IMR-90 (cell line): ENCODE results near the gene RPH3AL. TPM values are rescaled to one million over a fixed set of nuclear protein-coding genes. Genes with fewer than 3 reads are reported as not detected.

Source experiments
- ATAC-seq: fragments of 200-7000 bp; cut with Tn5 transposase; 2 replicates; pipeline ENCODE4 v1.9.1; 2020; ENCODE audit warnings: low read depth, mild to moderate bottlenecking, moderate library complexity
- BruUV-seq: library from RNA; stranded (reverse); fragments of 400-500 nt; replicated peaks from 2 replicates; lab custom pipeline; 2021; lab: Mats Ljungman, UMichigan
- CTCF ChIA-PET: fragments of 300-600 bp; formaldehyde crosslinking; extraction: SDS; loops from one replicate; lab custom pipeline; 2021; ENCODE audit warnings: antibody characterized with exemption; lab: Yijun Ruan, JAX
- POLR2A ChIA-PET: fragments of 300-600 bp; sonication (Branson Sonifier 250); formaldehyde crosslinking; loops from one replicate; lab custom pipeline; 2022; ENCODE audit warnings: antibody characterized with exemption; ENCODE audit not compliant: unreplicated experiment; lab: Charles Lee
- DNase-seq: peaks from one replicate; pipeline ENCODE4 v3.0.0; 2013
- H2AFZ ChIP-seq: replicated peaks from 2 replicates; pipeline ENCODE3; 2013; ENCODE audit warnings: low read length, mild to moderate bottlenecking; ENCODE audit not compliant: poor library complexity
- H2AK5ac ChIP-seq: 2 replicates; pipeline ENCODE4 v1.6.1; 2013; ENCODE audit warnings: low read depth, low read length, inconsistent platforms
- H2AK9ac ChIP-seq: replicated peaks from 2 replicates; pipeline ENCODE3; 2013; ENCODE audit warnings: mild to moderate bottlenecking, low read depth, low read length, moderate library complexity; ENCODE audit not compliant: poor library complexity
- H2BK120ac ChIP-seq: 2 replicates; pipeline ENCODE4 v1.6.1; 2013; ENCODE audit warnings: low read depth, low read length, inconsistent platforms
- H2BK15ac ChIP-seq: 3 replicates; pipeline ENCODE4 v1.6.1; 2013; ENCODE audit warnings: low read depth, low read length, inconsistent platforms
- H2BK20ac ChIP-seq: 2 replicates; pipeline ENCODE4 v1.6.1; 2013; ENCODE audit warnings: low read depth, mild to moderate bottlenecking, inconsistent platforms, low read length, moderate library complexity
- H2BK5ac ChIP-seq: 2 replicates; pipeline ENCODE4 v1.6.1; 2013; ENCODE audit warnings: mild to moderate bottlenecking, low read depth, low read length, inconsistent platforms; ENCODE audit not compliant: poor library complexity, severe bottlenecking
- H3K14ac ChIP-seq: replicated peaks from 2 replicates; pipeline ENCODE4 v1.6.1; 2013; ENCODE audit warnings: low read depth, low read length, inconsistent platforms
- H3K18ac ChIP-seq: 2 replicates; pipeline ENCODE4 v1.6.1; 2013; ENCODE audit warnings: low read depth, low read length, control low read depth
- H3K23ac ChIP-seq: 2 replicates; pipeline ENCODE4 v1.6.1; 2013; ENCODE audit warnings: low read depth, low read length, inconsistent platforms
- H3K27ac ChIP-seq: 2 replicates; pipeline ENCODE4 v1.5.1; 2013; ENCODE audit warnings: mild to moderate bottlenecking, control low read depth, low read length; ENCODE audit not compliant: insufficient read depth
- H3K27me3 ChIP-seq: 2 replicates; pipeline ENCODE4 v1.6.1; 2013; ENCODE audit warnings: low read length; ENCODE audit not compliant: control insufficient read depth, insufficient read depth
- H3K36me3 ChIP-seq: 2 replicates; pipeline ENCODE4 v1.6.1; 2013; ENCODE audit warnings: low read length, mixed read lengths; ENCODE audit not compliant: control insufficient read depth, insufficient read depth
- H3K4ac ChIP-seq: 2 replicates; pipeline ENCODE4 v1.6.1; 2013; ENCODE audit warnings: low read depth, low read length, inconsistent platforms
- H3K4me1 ChIP-seq: 2 replicates; pipeline ENCODE4 v1.6.1; 2013; ENCODE audit warnings: low read length, mixed read lengths; ENCODE audit not compliant: control insufficient read depth, insufficient read depth
- H3K4me2 ChIP-seq: 2 replicates; pipeline ENCODE4 v1.6.1; 2013; ENCODE audit warnings: low read depth, mild to moderate bottlenecking, control low read depth, low read length, moderate library complexity
- H3K4me3 ChIP-seq: 2 replicates; pipeline ENCODE4 v1.5.1; 2013; ENCODE audit warnings: low read depth, mild to moderate bottlenecking, control low read depth, low read length, moderate library complexity; ENCODE audit not compliant: insufficient read depth
- H3K56ac ChIP-seq: 2 replicates; pipeline ENCODE4 v1.6.1; 2013; ENCODE audit warnings: low read length, inconsistent platforms; ENCODE audit not compliant: insufficient read depth; ENCODE audit errors: extremely low read depth
- H3K79me1 ChIP-seq, 2 experiments: 2 replicates each; pipeline ENCODE4 v1.6.1; 2013; ENCODE audit warnings: low read length in 2 of 2, inconsistent platforms in 1 of 2, low read depth in 1 of 2
- H3K9ac ChIP-seq: 2 replicates; pipeline ENCODE4 v1.6.1; 2013; ENCODE audit warnings: low read depth, low read length, control low read depth
- H3K9me1 ChIP-seq: 2 replicates; pipeline ENCODE4 v1.6.1; 2013; ENCODE audit warnings: low read length, inconsistent platforms; ENCODE audit not compliant: insufficient read depth
- H3K9me3 ChIP-seq: 2 replicates; pipeline ENCODE4 v1.6.1; 2013; ENCODE audit warnings: low read length; ENCODE audit not compliant: control insufficient read depth, insufficient read depth
- H4K20me1 ChIP-seq: 2 replicates; pipeline ENCODE4 v1.6.1; 2013; ENCODE audit warnings: low read length, inconsistent platforms; ENCODE audit not compliant: insufficient read depth
- H4K5ac ChIP-seq: 2 replicates; pipeline ENCODE4 v1.6.1; 2013; ENCODE audit warnings: mild to moderate bottlenecking, low read depth, low read length, control low read depth
- H4K8ac ChIP-seq, 2 experiments: 2 replicates each; pipeline ENCODE4 v1.6.1; 2013; ENCODE audit warnings: low read depth in 2 of 2, low read length in 2 of 2, control low read depth in 1 of 2, inconsistent platforms in 1 of 2
- H4K91ac ChIP-seq: 2 replicates; pipeline ENCODE4 v1.6.1; 2013; ENCODE audit warnings: low read depth, low read length, inconsistent platforms; ENCODE audit not compliant: insufficient read depth
- CEBPB ChIP-seq: IDR thresholded peaks from 2 replicates; pipeline ENCODE4 v1.6.1; 2012; ENCODE audit warnings: low read depth, low read length, improper control_type of control experiment
- FOS ChIP-seq: fragments of 150-350 bp; IDR thresholded peaks from 2 replicates; pipeline ENCODE4 v1.6.1; 2016; ENCODE audit warnings: low read depth, low read length
- MAFK ChIP-seq: IDR thresholded peaks from 2 replicates; pipeline ENCODE4 v1.6.1; 2012; ENCODE audit warnings: low read depth, low read length, improper control_type of control experiment
- MAZ ChIP-seq: IDR thresholded peaks from 2 replicates; pipeline ENCODE4 v1.6.1; 2012; ENCODE audit warnings: low read depth, mild to moderate bottlenecking, low read length, improper control_type of control experiment, moderate library complexity, borderline replicate concordance
- POLR2A ChIP-seq: IDR thresholded peaks from 2 replicates; pipeline ENCODE4 v1.6.1; 2012; ENCODE audit warnings: mild to moderate bottlenecking, low read depth, low read length
- RAD21 ChIP-seq: IDR thresholded peaks from 2 replicates; pipeline ENCODE4 v1.6.1; 2012; ENCODE audit warnings: low read length, improper control_type of control experiment
- SMC3 ChIP-seq: fragments of 150-350 bp; IDR thresholded peaks from 2 replicates; pipeline ENCODE4 v1.6.1; 2016; ENCODE audit warnings: low read depth, mild to moderate bottlenecking, antibody characterized with exemption, low read length, moderate library complexity
- WGBS, 2 experiments: methylation state at CpG; one replicate each; pipeline versions ENCODE4 v1.1.5 to v1.1.7; 2013; ENCODE audit warnings: missing lambda C conversion rate in 2 of 2; ENCODE audit not compliant: insufficient read length in 1 of 2; ENCODE audit errors: extremely low coverage in 2 of 2; 5-methylcytosine and 5-hydroxymethylcytosine counted together
- dilution Hi-C: fragments of 300-500 bp; cut with HindIII; formaldehyde crosslinking; loops from one replicate; pipeline ENCODE4 v1.14.3; 2018; ENCODE audit warnings: low sequenced_read_pairs; ENCODE audit not compliant: unreplicated experiment
- in situ Hi-C: fragments of 300-500 bp; cut with MboI; formaldehyde crosslinking; loops from 3 replicates; pipeline ENCODE4 v1.14.3; 2019; ENCODE audit warnings: low sequenced_read_pairs, inconsistent platforms, mixed read lengths
- intact Hi-C: fragments of 100-400 bp; cut with micrococcal nuclease; formaldehyde crosslinking; loops from 2 replicates; pipeline ENCODE4 v1.10.0; 2022
- polyA plus RNA-seq, 3 experiments: library from polyadenylated mRNA; depleted of rRNA; stranded (reverse); fragments of >200 nt; gene quantifications; 2 replicates each; pipeline ENCODE4 v1.2.3, GENCODE V29; 2012; ENCODE audit warnings: low replicate concordance in 1 of 3
- total RNA-seq: library from RNA; depleted of rRNA; stranded (reverse); fragments of >200 nt; gene quantifications from 2 replicates; pipeline ENCODE4 v1.2.3, GENCODE V29; 2012

The RPH3AL gene
- total and polyA plus RNA-seq, 2 of the 4 experiments (the other 2 are of a cell fraction), result 1.8 to 2.5 TPM

- Histone ChIP-seq H4K91ac (no peak overlapping the region), H3K18ac (no peak overlapping the region), H3K56ac (no peak overlapping the region), H2AK5ac (no peak overlapping the region), H3K14ac (no peak overlapping the region), H2BK120ac (no peak overlapping the region), H3K4ac (no peak overlapping the region), H3K9me3 (no peaks in the 10 kb centered on the region), H3K9ac (no peak overlapping the region), H3K27ac (no peak overlapping the region), H4K8ac (no peak overlapping the region), H3K4me2 (no peak overlapping the region), H3K23ac (no peak overlapping the region), H2AFZ (no peak overlapping the region), H2BK15ac (no peak overlapping the region), H2AK9ac (no peak overlapping the region), H4K5ac (no peak overlapping the region), H2BK20ac (no peak overlapping the region), H3K79me1 (no peaks in the 10 kb centered on the region), H4K20me1 (no peaks in the 10 kb centered on the region; the same call in 1 of the 2 replicates), H3K27me3 (peaks cover 24% of the 10 kb centered on the region), H3K9me1 (no peaks in the 10 kb centered on the region), H2BK5ac (no peak overlapping the region), H3K36me3 (no peaks in the 10 kb centered on the region), H3K4me3 (no peak overlapping the region), H3K4me1 (no peaks in the 10 kb centered on the region)
- TF ChIP-seq MAZ (no peak), POLR2A (no peak), RAD21 (no peak), CEBPB (no peak), MAFK (no peak), SMC3 (no peak), FOS (no peak)
- ATAC-seq (no peak), DNase-seq (no peak)
- BruUV-seq, result no TSS peak
- in situ Hi-C loops (no loop called here), intact Hi-C loops (no loop called here), dilution Hi-C loops (no loop called here)
- POLR2A ChIA-PET, result no interaction called here
- 68% methylated on average over 11 of the region's 14 CpGs; no CpG with 5 or more reads in 1 of the 2 experiments for WGBS, 2 experiments
- CTCF ChIA-PET, result no interaction called here
Measured at GRCh38 chr17:165939-166338, 186.7 kb downstream of the RPH3AL start.
